HepG2 (cell line): ENCODE data around the gene FAM83G.

Source experiments
- EP300 ChIP-seq, 3 experiments: sonication (generic) in 1 of 3; formaldehyde crosslinking in 1 of 3; IDR thresholded peaks; 2 replicates each; pipeline versions ENCODE4 v1.5.1 to v1.6.1; 2011 to 2020; ENCODE audit warnings: low read depth in 2 of 3, low read length in 2 of 3, borderline replicate concordance in 1 of 3, improper control_type of control experiment in 1 of 3, mild to moderate bottlenecking in 1 of 3, missing genetic modification reagents in 1 of 3, moderate library complexity in 1 of 3
- FOXA1 ChIP-seq, 2 experiments: fragments of 450-650 bp in 1 of 2; sonication (generic) in 1 of 2; formaldehyde crosslinking in 1 of 2; IDR thresholded peaks; 2 replicates each; pipeline versions ENCODE4 v1.4.0 to v1.6.1; 2016 to 2020; ENCODE audit warnings: missing genetic modification reagents in 1 of 2
- GLI4 ChIP-seq: sonication (generic); formaldehyde crosslinking; IDR thresholded peaks from 2 replicates; pipeline ENCODE4 v1.5.1; 2020; ENCODE audit warnings: missing genetic modification reagents, mild to moderate bottlenecking, moderate library complexity, borderline replicate concordance
- KLF13 ChIP-seq: sonication (generic); formaldehyde crosslinking; IDR thresholded peaks from 2 replicates; pipeline ENCODE4 v1.4.0; 2020; ENCODE audit warnings: mild to moderate bottlenecking, missing genetic modification reagents
- LRRFIP1 ChIP-seq: sonication (generic); formaldehyde crosslinking; conservative IDR thresholded peaks from 2 replicates; pipeline ENCODE4 v1.4.0; 2020; ENCODE audit warnings: missing genetic modification reagents
- NFATC3 ChIP-seq: sonication (generic); formaldehyde crosslinking; IDR thresholded peaks from 2 replicates; pipeline ENCODE4 v1.5.1; 2020; ENCODE audit warnings: mild to moderate bottlenecking, missing genetic modification reagents
- POLR2A ChIP-seq, 2 experiments: IDR thresholded peaks; 2 replicates each; pipeline ENCODE4 v1.6.1; 2011; ENCODE audit warnings: low read depth in 2 of 2, low read length in 2 of 2, mild to moderate bottlenecking in 1 of 2, moderate library complexity in 1 of 2; ENCODE audit not compliant: insufficient read depth in 1 of 2
- POLR2AphosphoS2 ChIP-seq: IDR thresholded peaks from 2 replicates; pipeline ENCODE4 v1.6.1; 2011; ENCODE audit warnings: low read depth, low read length, improper control_type of control experiment
- POLR2AphosphoS5 ChIP-seq: IDR thresholded peaks from 2 replicates; pipeline ENCODE4 v1.6.1; 2012; ENCODE audit warnings: low read depth, low read length
- SP1 ChIP-seq, 2 experiments: fragments of 450-650 bp in 1 of 2; sonication (generic) in 1 of 2; formaldehyde crosslinking in 1 of 2; IDR thresholded peaks; 2 replicates each; pipeline versions ENCODE4 v1.4.0 to v1.6.1; 2016 to 2020; ENCODE audit warnings: missing genetic modification reagents in 1 of 2
- SRSF1 ChIP-seq: fragments of 200-400 bp; formaldehyde crosslinking; optimal IDR thresholded peaks from 2 replicates; pipeline ENCODE3; 2017; ENCODE audit warnings: mild to moderate bottlenecking, low read depth, low read length, moderate library complexity
- ZFAT ChIP-seq: sonication (generic); formaldehyde crosslinking; conservative IDR thresholded peaks from 2 replicates; pipeline ENCODE4 v1.8.1; 2023; ENCODE audit warnings: missing genetic modification reagents, inconsistent platforms
- ZMYM4 ChIP-seq: sonication (generic); formaldehyde crosslinking; IDR thresholded peaks from 2 replicates; pipeline ENCODE4 v1.8.1; 2023; ENCODE audit warnings: mild to moderate bottlenecking, missing genetic modification reagents
- TF ChIP-seq, protein P1 (sequence below), 2 experiments: sonication (generic) in 1 of 2; formaldehyde crosslinking in 1 of 2; IDR thresholded peaks; 2 replicates each; pipeline versions ENCODE4 v1.6.1 to v1.9.0; 2014 to 2022; ENCODE audit warnings: antibody characterized with exemption in 1 of 2, borderline replicate concordance in 1 of 2, inconsistent platforms in 1 of 2, low read depth in 1 of 2, missing genetic modification reagents in 1 of 2

DNA sequence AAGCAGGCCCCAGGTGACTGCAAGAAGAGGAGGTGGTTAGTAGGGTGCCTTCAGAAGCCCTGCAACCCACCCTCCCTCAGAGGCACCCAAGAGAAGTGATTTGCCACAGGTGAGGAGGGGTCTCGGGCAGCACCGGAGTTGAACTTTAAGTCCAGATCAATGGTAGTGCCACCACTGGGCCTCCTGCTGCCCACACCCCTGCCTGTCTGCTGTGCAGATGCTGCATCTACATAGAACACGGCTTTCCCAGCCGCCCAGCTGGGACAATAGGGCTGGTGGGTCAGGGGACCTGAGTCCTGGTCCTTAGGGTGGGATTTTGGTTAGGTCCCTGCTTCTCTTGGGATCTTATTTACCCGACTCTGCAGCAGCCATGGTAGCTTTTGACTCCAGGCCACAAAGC, 17.6 kb upstream of the FAM83G start:
- TF ChIP-seq FOXA1 (IDR thresholded peaks at IDR 0.05) (no peak), FOXA1 (CRISPR knock-in tag; IDR thresholded peaks at IDR 0.05) (no peak), POLR2A (IDR thresholded peaks at IDR 0.05; ENCODE audit: insufficient read depth in 1 of 2, low read depth in 2 of 2, low read length in 2 of 2) (no peak), GLI4 (CRISPR knock-in tag) (no peak), KLF13 (CRISPR knock-in tag) (no peak), NFATC3 (no peak), SP1 (IDR thresholded peaks at IDR 0.05) (no peak), SP1 (CRISPR knock-in tag; IDR thresholded peaks at IDR 0.05) (no peak), ZFAT (CRISPR knock-in tag) (no peak), SRSF1 (no peak), POLR2AphosphoS5 (no peak), ZMYM4 (CRISPR knock-in tag) (no peak), LRRFIP1 (CRISPR knock-in tag) (no peak), EP300 (IDR thresholded peaks at IDR 0.05; ENCODE audit: low read depth in 2 of 2, low read length in 2 of 2) (no peak), EP300 (CRISPR knock-in tag; IDR thresholded peaks at IDR 0.05; ENCODE audit: borderline replicate concordance) (no peak), POLR2AphosphoS2 (no peak)
- TF ChIP-seq, protein P1, sequence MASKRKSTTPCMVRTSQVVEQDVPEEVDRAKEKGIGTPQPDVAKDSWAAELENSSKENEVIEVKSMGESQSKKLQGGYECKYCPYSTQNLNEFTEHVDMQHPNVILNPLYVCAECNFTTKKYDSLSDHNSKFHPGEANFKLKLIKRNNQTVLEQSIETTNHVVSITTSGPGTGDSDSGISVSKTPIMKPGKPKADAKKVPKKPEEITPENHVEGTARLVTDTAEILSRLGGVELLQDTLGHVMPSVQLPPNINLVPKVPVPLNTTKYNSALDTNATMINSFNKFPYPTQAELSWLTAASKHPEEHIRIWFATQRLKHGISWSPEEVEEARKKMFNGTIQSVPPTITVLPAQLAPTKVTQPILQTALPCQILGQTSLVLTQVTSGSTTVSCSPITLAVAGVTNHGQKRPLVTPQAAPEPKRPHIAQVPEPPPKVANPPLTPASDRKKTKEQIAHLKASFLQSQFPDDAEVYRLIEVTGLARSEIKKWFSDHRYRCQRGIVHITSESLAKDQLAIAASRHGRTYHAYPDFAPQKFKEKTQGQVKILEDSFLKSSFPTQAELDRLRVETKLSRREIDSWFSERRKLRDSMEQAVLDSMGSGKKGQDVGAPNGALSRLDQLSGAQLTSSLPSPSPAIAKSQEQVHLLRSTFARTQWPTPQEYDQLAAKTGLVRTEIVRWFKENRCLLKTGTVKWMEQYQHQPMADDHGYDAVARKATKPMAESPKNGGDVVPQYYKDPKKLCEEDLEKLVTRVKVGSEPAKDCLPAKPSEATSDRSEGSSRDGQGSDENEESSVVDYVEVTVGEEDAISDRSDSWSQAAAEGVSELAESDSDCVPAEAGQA (IDR thresholded peaks at IDR 0.05; ENCODE audit: low read depth): no peak
- TF ChIP-seq, protein P1 (CRISPR knock-in tag; IDR thresholded peaks at IDR 0.05; ENCODE audit: borderline replicate concordance): no peak
